ENCODE measurements around the gene ZNF469.

GRCh38 chr16:88339930-88340754 is 42.6 kb upstream of the ZNF469 start:
- TF ChIP-seq CTCF (conservative IDR thresholded peaks at IDR 0.05) (no peak), ZFX (IDR thresholded peaks at IDR 0.05) (no peak)

Data from C4-2B (cell line).